Stimulated activated CD4-positive, alpha-beta T cell treated with anti-CD3 and anti-CD28 coated beads, TNF-alpha, amount 100 ng/mL, for 1 hour (primary cell): ENCODE measurements around the gene LZTS2.

ENCODE experiments used
- DNase-seq, 3 donors: peaks; one replicate each; pipeline ENCODE4 v3.0.0-alpha.2; 2020; ENCODE audit warnings: low read depth in 3 of 3, low spot score in 1 of 3

LZTS2 gene

DNA sequence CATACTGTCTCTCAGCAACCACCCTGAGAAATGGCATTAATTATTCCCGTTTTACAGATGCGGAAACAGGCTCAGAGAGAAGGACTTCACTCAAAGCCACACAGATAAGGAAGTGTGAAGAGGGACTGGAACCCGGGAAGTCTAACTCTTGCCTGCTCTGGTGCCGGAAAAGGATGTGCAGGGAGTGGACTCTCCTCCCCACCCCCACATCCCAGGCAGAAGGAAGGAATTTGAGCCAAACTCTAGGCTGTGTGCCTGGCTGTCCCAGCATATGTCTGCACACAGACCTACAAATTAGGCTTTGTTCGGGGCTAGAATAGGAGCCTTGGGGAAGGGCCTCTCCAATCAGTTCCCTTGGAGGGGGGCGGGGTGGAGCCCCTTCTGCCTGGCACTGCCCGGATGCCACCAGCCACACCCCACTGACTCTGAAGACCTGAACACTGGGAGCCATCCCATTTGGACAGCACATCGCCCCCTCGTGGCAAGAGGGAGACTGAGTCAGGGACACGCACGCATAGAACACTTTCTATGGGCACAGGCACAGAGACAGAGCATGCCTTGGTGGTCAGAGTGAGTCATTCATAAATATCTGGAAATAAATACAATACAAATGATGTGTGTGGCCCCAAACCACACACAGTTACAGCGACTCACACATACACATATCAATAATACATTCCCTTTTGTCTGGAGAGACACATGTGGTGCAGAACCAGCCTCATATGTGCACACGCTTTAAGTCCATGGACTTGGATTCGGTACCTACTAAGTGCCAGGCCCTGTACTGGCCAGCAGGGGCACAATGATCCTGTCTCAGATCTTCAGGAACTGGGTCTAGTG lies 13.1 kb downstream of the LZTS2 start:
- peak in 2 of 3 donors; percentile 43 to 63 for DNase-seq

- DNase-seq = no peak
Measured at GRCh38 chr10:101013365-101013825, 13.8 kb downstream of the LZTS2 start.

DNA sequence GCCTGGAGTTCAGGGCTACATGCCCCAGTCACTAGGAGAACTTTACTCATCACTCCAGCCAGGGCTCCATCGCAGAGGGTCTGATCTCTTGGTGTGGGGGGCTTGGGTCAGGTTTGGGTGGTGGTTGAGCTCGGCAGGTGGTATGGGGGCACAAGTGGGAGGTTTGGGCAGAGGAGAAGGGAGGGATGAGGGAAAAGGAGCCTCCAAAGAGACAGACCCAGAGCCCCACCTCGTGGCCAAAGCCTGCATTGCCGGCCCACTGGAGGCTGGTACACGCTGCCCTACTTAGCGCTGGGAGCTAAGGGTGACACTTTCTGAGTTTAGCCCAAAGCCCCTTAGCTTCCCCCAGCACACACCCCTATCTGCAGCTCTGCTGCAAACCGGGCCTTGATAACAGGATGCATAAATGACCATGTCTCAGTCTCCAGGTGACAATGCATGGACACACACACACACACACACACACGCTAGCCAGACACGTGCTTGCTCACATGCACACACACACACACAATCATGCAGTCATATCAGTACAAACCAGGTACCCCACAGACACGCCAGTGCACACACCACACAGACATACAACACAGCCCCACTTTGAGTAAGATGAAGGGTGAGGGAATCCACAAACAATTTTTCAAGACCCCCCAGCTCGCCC lies 14.7 kb downstream of the LZTS2 start:
- peak in 2 of 3 donors; percentile 52 to 66 for DNase-seq

GRCh38 chr10:101014966-101015581 lies 15.5 kb downstream of the LZTS2 start:
- DNase-seq = no peak

DNA sequence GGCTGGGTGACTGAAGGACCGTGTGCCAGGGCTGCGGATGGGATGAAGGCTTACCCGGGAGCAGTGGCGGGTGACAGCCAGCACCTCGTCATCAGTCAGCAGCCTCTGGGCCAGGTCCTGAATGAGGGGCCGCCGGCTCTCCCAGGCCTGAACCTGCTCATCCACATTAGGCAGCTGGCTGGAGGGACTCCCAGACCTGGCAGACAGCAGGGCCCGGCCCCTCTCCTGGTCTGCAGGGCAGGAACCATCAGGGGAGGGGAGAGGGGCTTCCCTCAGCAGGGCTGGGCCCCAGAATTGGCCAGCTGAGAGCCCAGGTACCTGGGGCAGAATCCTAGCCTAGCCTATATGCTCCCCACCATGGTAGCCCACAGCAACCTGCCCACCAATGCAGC lies 16.0 kb downstream of the LZTS2 start:
- no peak for DNase-seq

GRCh38 chr10:101016814-101017213 lies 17.2 kb downstream of the LZTS2 start:
- DNase-seq = no peak

GRCh38 chr10:101018118-101018599 lies 18.6 kb downstream of the LZTS2 start:
- DNase-seq = no peak

GRCh38 chr10:101018600-101019439 lies 19.2 kb downstream of the LZTS2 start:
- peak in 1 of 3 donors; percentile 62 for DNase-seq

- no peak for DNase-seq
Measured at GRCh38 chr10:101019440-101019703, 19.8 kb downstream of the LZTS2 start.

DNA sequence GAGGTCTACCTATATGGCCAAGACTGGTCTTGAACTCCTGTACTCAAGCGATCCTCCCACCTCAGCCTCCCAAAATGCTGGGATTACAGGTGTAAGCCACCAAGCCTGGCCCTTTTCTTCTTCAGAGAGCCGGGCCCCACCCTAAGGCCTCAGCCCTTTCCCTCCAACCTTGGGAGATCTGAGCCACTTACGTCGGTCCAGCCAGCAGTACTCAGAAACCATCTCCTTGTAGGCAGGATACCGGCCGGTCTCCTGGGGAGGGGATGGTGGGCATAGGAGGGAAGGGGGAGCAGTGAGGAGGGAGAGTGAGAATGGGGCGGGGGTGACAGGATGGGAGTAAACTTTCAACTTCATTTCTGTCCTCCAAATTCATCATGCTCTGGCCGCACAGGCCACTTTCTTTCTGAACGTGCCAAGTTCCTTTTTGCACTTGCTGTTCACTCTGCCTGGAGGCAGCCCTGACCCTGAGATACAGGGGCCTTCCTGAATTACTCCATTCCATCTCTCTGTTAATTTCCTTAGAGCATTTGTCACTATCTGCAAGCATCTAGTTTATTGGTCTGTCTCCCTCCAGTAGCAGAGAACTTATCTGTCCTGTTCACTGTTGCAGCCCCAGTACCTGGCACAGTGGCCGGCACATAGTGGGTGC lies 20.9 kb downstream of the LZTS2 start:
- DNase-seq = no peak

DNA sequence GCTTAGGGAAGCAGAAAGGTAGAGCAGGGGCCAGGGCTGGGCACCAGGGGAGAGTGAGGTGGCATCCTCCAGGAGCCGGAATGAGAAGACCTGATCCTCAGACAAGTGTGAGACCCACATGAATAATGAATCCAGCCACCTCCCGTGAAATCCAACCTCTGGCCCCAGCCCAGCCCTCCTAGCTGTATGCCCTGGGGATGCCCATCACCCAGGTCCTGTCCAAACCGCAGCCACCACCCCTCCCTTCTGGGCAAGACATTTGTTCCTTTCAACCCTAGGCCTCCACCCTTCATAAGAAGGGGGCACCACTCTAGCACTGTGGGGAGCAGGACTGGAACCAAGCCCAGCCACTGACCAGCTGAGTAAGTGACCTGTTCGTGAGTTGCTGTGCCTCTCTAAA lies 21.6 kb downstream of the LZTS2 start:
- no peak for DNase-seq

DNA sequence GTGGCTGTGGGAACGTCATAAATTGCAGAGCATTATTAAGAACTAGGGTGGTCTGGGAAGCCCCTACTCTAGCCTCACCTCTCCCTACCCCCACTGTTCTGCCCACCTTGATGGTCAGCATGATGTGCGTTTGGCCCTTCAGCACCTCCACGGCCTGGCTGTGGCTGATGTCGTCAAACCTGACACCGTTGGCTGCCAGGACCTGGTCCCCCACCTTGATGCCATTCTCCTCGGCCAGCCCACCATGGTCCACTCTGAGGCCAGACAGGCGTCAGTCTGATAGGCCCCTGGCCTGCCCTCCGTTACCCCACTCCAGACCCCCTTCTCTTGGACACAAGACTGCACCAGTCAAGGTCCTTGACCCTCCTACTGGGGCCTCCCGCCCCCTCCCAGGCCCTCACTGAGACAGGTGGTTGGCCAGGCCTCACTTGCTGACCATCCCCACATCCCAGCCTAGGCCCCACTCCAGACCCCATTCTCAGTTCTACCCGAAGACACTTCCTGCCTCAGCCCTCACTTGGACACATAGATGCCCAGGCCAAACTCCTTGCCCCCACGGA lies 22.2 kb downstream of the LZTS2 start:
- no peak for DNase-seq

- DNase-seq = no peak
Measured at GRCh38 chr10:101022967-101023705, 23.5 kb downstream of the LZTS2 start.

DNA sequence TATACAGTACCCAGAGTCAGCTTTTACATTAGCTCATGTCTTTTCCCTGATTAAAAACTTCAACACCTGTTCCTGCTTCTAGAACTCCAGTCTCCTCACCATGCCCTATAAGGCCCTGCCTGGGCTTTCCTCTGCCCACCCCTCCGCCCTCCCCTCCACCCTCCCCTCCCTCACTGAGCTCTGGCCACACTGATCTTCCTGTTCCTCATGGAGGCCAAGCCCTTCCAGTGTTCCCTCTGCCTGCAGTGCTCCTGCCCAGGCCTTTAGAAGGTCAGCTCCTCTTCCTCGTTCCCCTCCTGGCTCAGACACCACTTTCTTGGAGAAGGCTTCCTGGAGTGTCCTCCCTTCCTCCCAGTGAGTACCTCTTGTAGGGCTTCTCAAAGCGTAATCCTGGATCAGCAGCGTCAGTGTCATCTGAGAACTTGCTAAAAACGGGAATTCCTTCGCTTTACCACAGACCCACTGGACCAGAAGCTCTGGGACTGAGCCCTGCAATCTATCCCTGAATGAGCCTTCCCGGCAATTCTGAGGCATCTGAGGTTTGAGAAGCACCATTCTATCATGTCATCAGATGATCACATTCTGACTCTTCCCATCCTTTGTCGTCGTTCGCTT lies 27.6 kb downstream of the LZTS2 start:
- DNase-seq = no peak

- DNase-seq = no peak
Measured at GRCh38 chr10:101028446-101029337, 29.1 kb downstream of the LZTS2 start.

- DNase-seq = no peak
Measured at GRCh38 chr10:101029520-101030295, 30.1 kb downstream of the LZTS2 start.

DNA sequence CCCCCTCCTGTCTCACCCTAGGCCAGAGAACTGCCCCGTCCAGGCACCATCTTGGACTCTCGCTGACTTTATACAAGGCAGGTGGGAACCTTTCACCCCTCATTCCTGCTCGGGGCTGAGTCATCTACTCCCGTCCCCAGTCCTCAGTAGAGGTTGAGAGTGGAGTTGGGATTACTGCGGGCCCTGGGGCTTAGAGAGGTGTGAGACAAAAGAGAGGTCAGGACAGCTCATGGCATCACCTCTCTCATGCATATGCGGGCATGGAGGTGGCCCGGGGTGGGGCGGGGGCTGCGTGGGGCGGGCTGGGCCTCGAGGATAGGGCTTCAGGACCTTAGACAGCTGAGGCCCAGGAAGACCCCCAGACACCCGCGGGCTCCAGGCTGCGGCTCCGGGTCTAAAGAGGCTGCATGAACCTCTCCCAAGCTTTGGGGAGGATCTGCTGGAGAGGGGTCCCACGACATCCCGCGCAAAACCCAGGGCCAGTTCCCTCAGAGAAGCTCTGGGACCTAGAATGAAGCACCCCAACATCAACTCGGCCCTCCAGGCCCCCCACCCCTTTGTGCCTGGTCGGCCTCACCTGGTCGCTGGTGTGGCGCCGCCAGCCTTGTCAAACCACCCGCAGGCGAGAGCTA lies 31.0 kb downstream of the LZTS2 start:
- DNase-seq = no peak
